ENCODE results near the gene RAVER1. TPM values are rescaled to one million over a fixed set of nuclear protein-coding genes. Genes with fewer than 3 reads are reported as not detected.
A peak's percentile ranks its signal among the peaks of the same experiment; 100 is the strongest.
"Not testable (repeated sequence)": the region's sequence is repeated elsewhere in the genome, so short reads cannot be mapped to it uniquely, and the experiment has no call there.

The RAVER1 gene
- total RNA-seq, 5 donors from 2014 or later (not counting 1 experiment from before 2014, with no cell fraction given), result 31.5 to 68.2 (median 61.2) TPM

DNA sequence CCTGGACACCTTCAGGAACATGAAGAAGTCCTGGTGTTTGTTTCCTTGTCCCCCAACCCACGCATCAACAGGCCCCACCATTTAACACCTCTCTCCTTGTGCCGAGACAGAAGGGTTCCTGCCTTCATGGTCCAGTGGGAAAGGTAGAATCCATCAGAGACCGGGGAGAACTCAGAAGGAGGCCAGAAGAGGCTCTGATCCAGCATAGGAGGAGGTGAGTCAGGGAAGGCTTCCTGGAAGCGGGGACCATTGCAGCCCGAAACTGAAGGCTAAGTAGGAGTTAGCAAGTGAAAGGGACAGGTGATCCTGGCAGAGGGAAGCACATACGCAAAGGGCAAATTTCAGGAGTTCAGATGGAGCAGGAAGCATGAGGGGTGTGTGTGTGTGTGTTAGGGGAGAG is 5.6 kb upstream of the RAVER1 start:
- no peak for DNase-seq
- H3K4me1 ChIP-seq (ENCODE audit: control insufficient read depth in 1 of 2, extremely low read depth in 1 of 2, insufficient read depth in 2 of 2, low read length in 2 of 2), result peaks cover 7 to 63% of the 10 kb centered on the region in 2 experiments
- WGBS (ENCODE audit: insufficient coverage), result 12% methylated on average over 4 of the region's 6 CpGs
- H3K9me3 ChIP-seq, result no peaks in the 10 kb centered on the region
- Mint-ChIP-seq H3K9me3 (no peaks in the 10 kb centered on the region), H3K4me3 (peak overlapping the region; percentile 85 to 95 (median 95)), H3K27me3 (no peaks in the 10 kb centered on the region), H3K36me3 (peaks cover 3% of the 10 kb centered on the region), H3K27ac (peak overlapping the region; percentile 97 to 98), H3K4me1 (peaks cover 29 to 39% (median 36%) of the 10 kb centered on the region in 3 donors)
- POLR2A ChIA-PET, result no interaction called here
- H3K27ac ChIP-seq (ENCODE audit: low read length), result peak overlapping the region; percentile 76
- H3K36me3 ChIP-seq (ENCODE audit: control insufficient read depth in 2 of 2, extremely low read depth in 1 of 2, insufficient read depth in 1 of 2, low read length in 1 of 2), result peaks cover 24 to 25% of the 10 kb centered on the region in 2 donors
- peak in 2 of 4 experiments; percentile 6 to 14 for ATAC-seq (replicated peaks in 1 of 4)
- H3K4me3 ChIP-seq (ENCODE audit: control insufficient read depth in 1 of 2, extremely low read depth in 1 of 2, low read length in 1 of 2), result peak overlapping the region; percentile 84 to 93
- no peaks in the 10 kb centered on the region for H3K27me3 ChIP-seq (replicated peaks in 1 of 2; ENCODE audit: control insufficient read depth in 2 of 2, extremely low read depth in 1 of 2, insufficient read depth in 2 of 2, low read length in 1 of 2)
- CTCF ChIA-PET, result no interaction called here

GRCh38 chr19:10336725-10337124 is 3.4 kb upstream of the RAVER1 start:
- POLR2A ChIA-PET; CTCF ChIA-PET; H3K27me3 Mint-ChIP-seq; H3K4me3 ChIP-seq (ENCODE audit: control insufficient read depth in 1 of 2, extremely low read depth in 1 of 2, low read length in 1 of 2); DNase-seq; H3K27ac ChIP-seq (ENCODE audit: low read length); H3K36me3 Mint-ChIP-seq; H3K9me3 ChIP-seq; H3K9me3 Mint-ChIP-seq; ATAC-seq (replicated peaks in 1 of 4); H3K27me3 ChIP-seq (replicated peaks in 1 of 2; ENCODE audit: control insufficient read depth in 2 of 2, extremely low read depth in 1 of 2, insufficient read depth in 2 of 2, low read length in 1 of 2): not testable (repeated sequence)
- 94% methylated on average over 4 of the region's 9 CpGs for WGBS (ENCODE audit: insufficient coverage)
- Histone ChIP-seq H3K36me3 (ENCODE audit: control insufficient read depth in 2 of 2, extremely low read depth in 1 of 2, insufficient read depth in 1 of 2, low read length in 1 of 2) (peaks cover 24 to 25% of the 10 kb centered on the region in 2 donors), H3K4me1 (ENCODE audit: control insufficient read depth in 1 of 2, extremely low read depth in 1 of 2, insufficient read depth in 2 of 2, low read length in 2 of 2) (peaks cover 18 to 79% of the 10 kb centered on the region in 2 experiments)
- peak overlapping the region in 1 of 2 donors; percentile 11 for H3K27ac Mint-ChIP-seq
- peak overlapping the region in 1 of 3 donors; percentile 85 for H3K4me3 Mint-ChIP-seq
- peaks cover 50 to 59% (median 53%) of the 10 kb centered on the region in 3 donors for H3K4me1 Mint-ChIP-seq

- H3K27ac Mint-ChIP-seq, result no peak overlapping the region
- POLR2A ChIA-PET, result no interaction called here
- H3K4me3 ChIP-seq (ENCODE audit: control insufficient read depth in 1 of 2, extremely low read depth in 1 of 2, low read length in 1 of 2), result no peak overlapping the region
- H3K27me3 Mint-ChIP-seq, result no peaks in the 10 kb centered on the region
- H3K36me3 Mint-ChIP-seq, result peaks cover 7% of the 10 kb centered on the region
- 98% methylated on average over 14 of the region's 26 CpGs for WGBS (ENCODE audit: insufficient coverage)
- H3K27ac ChIP-seq (ENCODE audit: low read length), result no peak overlapping the region
- no peak for DNase-seq
- peaks cover 18 to 78% of the 10 kb centered on the region in 2 experiments for H3K4me1 ChIP-seq (ENCODE audit: control insufficient read depth in 1 of 2, extremely low read depth in 1 of 2, insufficient read depth in 2 of 2, low read length in 2 of 2)
- H3K9me3 Mint-ChIP-seq, result no peaks in the 10 kb centered on the region
- H3K4me3 Mint-ChIP-seq, result peak overlapping the region in 1 of 3 donors; percentile 24
- H3K9me3 ChIP-seq, result no peaks in the 10 kb centered on the region
- no peak for ATAC-seq (replicated peaks in 1 of 4)
- peaks cover 45 to 57% (median 51%) of the 10 kb centered on the region in 3 donors for H3K4me1 Mint-ChIP-seq
- H3K27me3 ChIP-seq (replicated peaks in 1 of 2; ENCODE audit: control insufficient read depth in 2 of 2, extremely low read depth in 1 of 2, insufficient read depth in 2 of 2, low read length in 1 of 2), result no peaks in the 10 kb centered on the region
- CTCF ChIA-PET, result no interaction called here
- peaks cover 24 to 25% of the 10 kb centered on the region in 2 donors for H3K36me3 ChIP-seq (ENCODE audit: control insufficient read depth in 2 of 2, extremely low read depth in 1 of 2, insufficient read depth in 1 of 2, low read length in 1 of 2)
Observed at GRCh38 chr19:10335352-10335985, 2.1 kb upstream of the RAVER1 start.

GRCh38 chr19:10334588-10335351 is 1.4 kb upstream of the RAVER1 start:
- POLR2A ChIA-PET, result no interaction called here
- no peaks in the 10 kb centered on the region for H3K27me3 Mint-ChIP-seq
- CTCF ChIA-PET, result interaction anchor here in 1 of 2 donors (1.9 kb wide), 1 partner anchor 76 kb away, joined by 5 read pairs; no protein-coding TSS in a partner anchor
- no peak overlapping the region for H3K27ac ChIP-seq (ENCODE audit: low read length)
- peak overlapping the region in 1 of 2 donors; percentile 34 for H3K27ac Mint-ChIP-seq
- peaks cover 11% of the 10 kb centered on the region for H3K36me3 Mint-ChIP-seq
- peak overlapping the region in 1 of 3 donors; percentile 93 for H3K4me3 Mint-ChIP-seq
- no peaks in the 10 kb centered on the region for H3K27me3 ChIP-seq (replicated peaks in 1 of 2; ENCODE audit: control insufficient read depth in 2 of 2, extremely low read depth in 1 of 2, insufficient read depth in 2 of 2, low read length in 1 of 2)
- no peaks in the 10 kb centered on the region for H3K9me3 Mint-ChIP-seq
- H3K9me3 ChIP-seq, result no peaks in the 10 kb centered on the region
- peaks cover 26 to 32% of the 10 kb centered on the region in 2 donors for H3K36me3 ChIP-seq (ENCODE audit: control insufficient read depth in 2 of 2, extremely low read depth in 1 of 2, insufficient read depth in 1 of 2, low read length in 1 of 2)
- H3K4me1 Mint-ChIP-seq, result peaks cover 43 to 54% (median 52%) of the 10 kb centered on the region in 3 donors
- peaks cover 18 to 71% of the 10 kb centered on the region in 2 experiments for H3K4me1 ChIP-seq (ENCODE audit: control insufficient read depth in 1 of 2, extremely low read depth in 1 of 2, insufficient read depth in 2 of 2, low read length in 2 of 2)
- ATAC-seq (replicated peaks in 1 of 4), result no peak
- peak in 17 of 35 experiments; percentile 8 to 41 (median 22) for DNase-seq
- no peak overlapping the region for H3K4me3 ChIP-seq (ENCODE audit: control insufficient read depth in 1 of 2, extremely low read depth in 1 of 2, low read length in 1 of 2)
- WGBS (ENCODE audit: insufficient coverage), result 91% methylated on average over 46 of the region's 59 CpGs

GRCh38 chr19:10333758-10334587 is 644 bp upstream of the RAVER1 start:
- ATAC-seq (replicated peaks in 1 of 4), result peak in 1 of 4 experiments; percentile 0
- Histone ChIP-seq H3K36me3 (ENCODE audit: control insufficient read depth in 2 of 2, extremely low read depth in 1 of 2, insufficient read depth in 1 of 2, low read length in 1 of 2) (peaks cover 34 to 40% of the 10 kb centered on the region in 2 donors), H3K27me3 (replicated peaks in 1 of 2; ENCODE audit: control insufficient read depth in 2 of 2, extremely low read depth in 1 of 2, insufficient read depth in 2 of 2, low read length in 1 of 2) (no peaks in the 10 kb centered on the region), H3K9me3 (no peaks in the 10 kb centered on the region), H3K4me1 (ENCODE audit: control insufficient read depth in 1 of 2, extremely low read depth in 1 of 2, insufficient read depth in 2 of 2, low read length in 2 of 2) (peaks cover 18 to 66% of the 10 kb centered on the region in 2 experiments), H3K27ac (ENCODE audit: low read length) (peak overlapping the region; percentile 44), H3K4me3 (ENCODE audit: control insufficient read depth in 1 of 2, extremely low read depth in 1 of 2, low read length in 1 of 2) (peak overlapping the region; percentile 71 to 89)
- Mint-ChIP-seq H3K36me3 (peaks cover 11% of the 10 kb centered on the region), H3K9me3 (no peaks in the 10 kb centered on the region), H3K4me3 (peak overlapping the region; percentile 92 to 95 (median 93)), H3K27ac (peak overlapping the region; percentile 94 to 97), H3K4me1 (peaks cover 35 to 46% (median 44%) of the 10 kb centered on the region in 3 donors), H3K27me3 (no peaks in the 10 kb centered on the region)
- CTCF ChIA-PET, result interaction anchor here in 1 of 2 donors (0.6 to 1.9 kb wide), 6 partner anchors 47 to 334 kb away, joined by 3 to 5 read pairs (median 4); partner anchors contain the start of genes ICAM1 and TYK2
- no peak for DNase-seq
- POLR2A ChIA-PET, result interaction anchor here (0.6 kb wide), 5 partner anchors 26 to 301 kb away, joined by 3 to 8 read pairs (median 5); no protein-coding TSS in a partner anchor
- WGBS (ENCODE audit: insufficient coverage), result 65% methylated on average over 44 of the region's 44 CpGs
